ENCODE measurements around the gene WDR4.
A peak's percentile ranks its signal among the peaks of the same experiment; 100 is the strongest.
"Not testable (repeated sequence)": the region's sequence is repeated elsewhere in the genome, so short reads cannot be mapped to it uniquely, and the experiment has no call there.

Gene WDR4
- 2.3 to 12.4 (median 6.6) reads per million in 17 experiments for total RNA-seq

- DNase-seq: peak; percentile 98 to 99 (median 98)
These were observed at the start of gene WDR4 for GRCh38 chr21:42878993-42879787. Gene WDR4, minus strand, starts transcription at chr21:42879539. Its CDS starts 44 bp downstream, at chr21:42879495.

GRCh38 chr21:42927474-42928200, 48.3 kb upstream of the WDR4 start:
- not testable (repeated sequence) for DNase-seq

- DNase-seq: no peak
These were observed 46.0 kb upstream of the WDR4 start, which contains the start of gene ERVH48-1 for GRCh38 chr21:42925114-42925926. Gene ERVH48-1, minus strand, starts transcription at chr21:42925630. Its CDS starts 6,624 bp downstream, at chr21:42919006.

GRCh38 chr21:42924433-42924751, 45.1 kb upstream of the WDR4 start:
- DNase-seq: no peak

- peak; percentile 85 to 90 (median 90) for DNase-seq
These were observed 44.5 kb upstream of the WDR4 start for GRCh38 chr21:42923553-42924432.

GRCh38 chr21:42922918-42923317, 43.6 kb upstream of the WDR4 start:
- DNase-seq: no peak

GRCh38 chr21:42921927-42922326, 42.6 kb upstream of the WDR4 start:
- no peak for DNase-seq

GRCh38 chr21:42918291-42918690, 39.0 kb upstream of the WDR4 start:
- DNase-seq: no peak

- DNase-seq: no peak
These were observed 34.1 kb upstream of the WDR4 start for GRCh38 chr21:42913476-42913875.

GRCh38 chr21:42911920-42912319, 32.6 kb upstream of the WDR4 start:
- not testable (repeated sequence) for DNase-seq

GRCh38 chr21:42908484-42908883, 29.1 kb upstream of the WDR4 start:
- not testable (repeated sequence) for DNase-seq

GRCh38 chr21:42906233-42906632, 26.9 kb upstream of the WDR4 start:
- no peak for DNase-seq

GRCh38 chr21:42905195-42905594, 25.9 kb upstream of the WDR4 start:
- no peak for DNase-seq

- DNase-seq: no peak
These were observed 24.5 kb upstream of the WDR4 start for GRCh38 chr21:42903817-42904216.

- DNase-seq: no peak
These were observed 21.1 kb upstream of the WDR4 start for GRCh38 chr21:42900446-42900845.

GRCh38 chr21:42892931-42893755, 13.8 kb upstream of the WDR4 start, which contains the start of gene NDUFV3:
Gene NDUFV3, plus strand, starts transcription at chr21:42893309. Its CDS starts 25 bp downstream, at chr21:42893334.
- peak; percentile 100 for DNase-seq

- no peak for DNase-seq
These were observed 13.2 kb upstream of the WDR4 start for GRCh38 chr21:42892582-42892930.

- peak in 2 of 4 experiments; percentile 4 to 10 for DNase-seq
These were observed 8.0 kb upstream of the WDR4 start for GRCh38 chr21:42887326-42887725.

GRCh38 chr21:42883921-42884320, 4.6 kb upstream of the WDR4 start:
- DNase-seq: no peak

GRCh38 chr21:42880352-42880751, 1.0 kb upstream of the WDR4 start:
- no peak for DNase-seq

GRCh38 chr21:42878678-42878992, 704 bp downstream of the WDR4 start:
- DNase-seq: no peak
